WTC11 (cell line): ENCODE measurements around the gene PC. TPM values are rescaled to one million over a fixed set of nuclear protein-coding genes. Genes with fewer than 3 reads are reported as not detected.
A peak's percentile ranks its signal among the peaks of the same experiment; 100 is the strongest.

Source experiments
- ATAC-seq: fragments of 200-7000 bp; cut with Tn5 transposase; 2 replicates; pipeline ENCODE4 v1.10.0; 2021; ENCODE audit warnings: mild to moderate bottlenecking, moderate library complexity
- CTCF ChIA-PET: fragments of 300-600 bp; sonication (Branson Sonifier 250); formaldehyde crosslinking; loops from one replicate; lab custom pipeline; 2021; ENCODE audit warnings: antibody characterized with exemption; lab: Charles Lee
- POLR2A ChIA-PET: fragments of 350-600 bp; sonication (Branson Sonifier 250); formaldehyde crosslinking; loops from one replicate; lab custom pipeline; 2021; ENCODE audit warnings: antibody characterized with exemption; lab: Charles Lee
- DNase-seq: peaks from one replicate; pipeline ENCODE4 v3.0.0; 2021; ENCODE audit warnings: low spot score
- H3K27ac Mint-ChIP-seq: 2 replicates; pipeline ENCODE4 v1.8.0; 2021; ENCODE audit warnings: mixed read lengths
- H3K27me3 Mint-ChIP-seq: 2 replicates; pipeline ENCODE4 v1.8.0; 2021; ENCODE audit warnings: low read depth, mild to moderate bottlenecking, moderate library complexity, mixed read lengths
- H3K36me3 Mint-ChIP-seq: 2 replicates; pipeline ENCODE4 v1.8.0; 2021; ENCODE audit warnings: mixed read lengths
- H3K4me1 Mint-ChIP-seq: 2 replicates; pipeline ENCODE4 v1.8.0; 2022; ENCODE audit warnings: mixed read lengths
- H3K4me3 Mint-ChIP-seq: 2 replicates; pipeline ENCODE4 v1.8.0; 2021; ENCODE audit warnings: mild to moderate bottlenecking, moderate library complexity, mixed read lengths
- H3K9me3 Mint-ChIP-seq: 2 replicates; pipeline ENCODE4 v1.8.0; 2021; ENCODE audit warnings: mixed read lengths
- GABPB1 ChIP-seq: sonication (generic); formaldehyde crosslinking; IDR thresholded peaks from 2 replicates; pipeline ENCODE4 v1.8.1; 2023; ENCODE audit warnings: mild to moderate bottlenecking, missing genetic modification reagents
- JAZF1 ChIP-seq: fragments of 250-450 bp; sonication (Bioruptor Pico); IDR thresholded peaks from 2 replicates; pipeline ENCODE4 v1.9.0; 2021; ENCODE audit warnings: moderate library complexity, mild to moderate bottlenecking, inconsistent platforms
- KAT7 ChIP-seq: sonication (generic); formaldehyde crosslinking; IDR thresholded peaks from 2 replicates; pipeline ENCODE4 v1.8.1; 2023; ENCODE audit warnings: missing genetic modification reagents, mild to moderate bottlenecking, borderline replicate concordance
- SP1 ChIP-seq: sonication (generic); formaldehyde crosslinking; conservative IDR thresholded peaks from 2 replicates; pipeline ENCODE4 v1.8.1; 2022; ENCODE audit warnings: missing genetic modification reagents
- TEAD1 ChIP-seq: sonication (generic); formaldehyde crosslinking; IDR thresholded peaks from 2 replicates; pipeline ENCODE4 v1.8.0; 2022; ENCODE audit warnings: mild to moderate bottlenecking, missing genetic modification reagents
- ZNF263 ChIP-seq: sonication (generic); formaldehyde crosslinking; IDR thresholded peaks from 2 replicates; pipeline ENCODE4 v1.8.1; 2022; ENCODE audit warnings: low read depth, mild to moderate bottlenecking, moderate library complexity, missing genetic modification reagents
- ZNF423 ChIP-seq: fragments of 250-450 bp; sonication (Bioruptor Pico); IDR thresholded peaks from 2 replicates; pipeline ENCODE4 v2.1.2; 2022; ENCODE audit warnings: mild to moderate bottlenecking, moderate library complexity
- total RNA-seq: library from RNA; stranded (reverse); gene quantifications from 3 replicates; pipeline ENCODE4 v1.2.3, GENCODE V29; 2021
- TF ChIP-seq, protein P1 (sequence below): sonication (generic); formaldehyde crosslinking; IDR thresholded peaks from 2 replicates; pipeline ENCODE4 v1.8.0; 2022; ENCODE audit warnings: mild to moderate bottlenecking, missing genetic modification reagents
- TF ChIP-seq, protein P2 (sequence below): sonication (generic); formaldehyde crosslinking; IDR thresholded peaks from 2 replicates; pipeline ENCODE4 v1.8.1; 2022; ENCODE audit warnings: mild to moderate bottlenecking, missing genetic modification reagents, moderate library complexity, borderline replicate concordance
- TF ChIP-seq, protein P3 (sequence below): sonication (generic); formaldehyde crosslinking; IDR thresholded peaks from 2 replicates; pipeline ENCODE4 v1.8.0; 2023; ENCODE audit warnings: missing genetic modification reagents, mild to moderate bottlenecking, borderline replicate concordance
- TF ChIP-seq, protein P4 (sequence below): sonication (generic); formaldehyde crosslinking; conservative IDR thresholded peaks from 2 replicates; pipeline ENCODE4 v1.8.1; 2022; ENCODE audit warnings: mild to moderate bottlenecking, missing genetic modification reagents
- TF ChIP-seq, protein P5 (sequence below): fragments of 250-450 bp; sonication (Bioruptor Pico); IDR thresholded peaks from 2 replicates; pipeline ENCODE4 v1.9.0; 2021; ENCODE audit warnings: moderate library complexity, mild to moderate bottlenecking, inconsistent platforms, borderline replicate concordance
- TF ChIP-seq, protein P6 (sequence below): fragments of 200-600 bp; IDR thresholded peaks from 2 replicates; pipeline ENCODE4 v1.8.0; 2022; ENCODE audit warnings: antibody characterized with exemption

The PC gene
- total RNA-seq, 1 experiment from 2014 or later, result 27.2 TPM

DNA sequence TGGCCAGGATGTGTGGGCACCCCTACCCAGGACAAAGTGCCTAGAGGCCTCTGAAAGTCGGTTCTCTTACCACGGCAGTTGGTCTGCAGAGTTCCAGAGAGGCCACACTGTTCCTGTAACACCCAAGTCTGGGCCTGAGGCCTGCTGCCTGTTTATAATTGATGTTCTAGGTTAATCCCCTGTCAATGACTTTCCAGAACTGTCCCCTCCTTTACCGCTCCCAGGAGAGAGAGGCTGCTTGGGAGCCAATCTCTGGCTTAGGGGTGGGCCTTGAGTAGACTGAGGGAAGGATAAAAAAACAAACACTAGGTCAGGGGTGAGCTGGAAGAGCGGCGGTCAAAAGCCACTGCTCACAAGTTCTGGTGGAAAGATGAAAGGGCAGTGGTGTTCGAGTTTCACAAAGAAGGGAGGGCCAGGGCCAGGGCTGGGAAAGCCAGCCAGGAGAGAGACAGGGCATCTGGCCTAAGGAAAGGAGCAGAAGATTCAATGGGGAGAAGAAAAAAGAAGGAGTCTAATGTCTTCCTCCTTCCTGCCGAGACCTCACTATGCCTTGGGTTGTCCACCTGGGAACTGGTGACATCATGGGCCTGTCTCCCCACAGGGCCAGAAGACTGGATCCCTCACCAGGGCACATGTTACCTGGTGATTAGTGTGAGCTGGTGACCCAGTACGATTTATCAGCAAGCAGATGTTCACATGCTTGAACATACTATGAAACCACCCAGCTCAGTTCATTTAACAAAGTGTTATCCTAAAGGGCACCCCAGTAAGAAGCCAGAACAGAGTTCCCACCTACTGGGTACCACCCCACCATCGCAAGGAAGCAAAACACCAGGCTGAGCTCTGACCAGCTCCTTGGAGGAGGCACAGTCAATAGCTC is 50.2 kb downstream of the PC start:
- Mint-ChIP-seq H3K27ac (peak overlapping the region; percentile 42; the same call in 1 of the 2 replicates), H3K9me3 (no peaks in the 10 kb centered on the region), H3K27me3 (no peaks in the 10 kb centered on the region; the same call in 1 of the 2 replicates), H3K4me3 (no peak overlapping the region), H3K36me3 (no peaks in the 10 kb centered on the region), H3K4me1 (peaks cover 56% of the 10 kb centered on the region)
- no peak for ATAC-seq
- no peak for TF ChIP-seq KAT7 (CRISPR knock-in tag)
- TF ChIP-seq, protein P1, sequence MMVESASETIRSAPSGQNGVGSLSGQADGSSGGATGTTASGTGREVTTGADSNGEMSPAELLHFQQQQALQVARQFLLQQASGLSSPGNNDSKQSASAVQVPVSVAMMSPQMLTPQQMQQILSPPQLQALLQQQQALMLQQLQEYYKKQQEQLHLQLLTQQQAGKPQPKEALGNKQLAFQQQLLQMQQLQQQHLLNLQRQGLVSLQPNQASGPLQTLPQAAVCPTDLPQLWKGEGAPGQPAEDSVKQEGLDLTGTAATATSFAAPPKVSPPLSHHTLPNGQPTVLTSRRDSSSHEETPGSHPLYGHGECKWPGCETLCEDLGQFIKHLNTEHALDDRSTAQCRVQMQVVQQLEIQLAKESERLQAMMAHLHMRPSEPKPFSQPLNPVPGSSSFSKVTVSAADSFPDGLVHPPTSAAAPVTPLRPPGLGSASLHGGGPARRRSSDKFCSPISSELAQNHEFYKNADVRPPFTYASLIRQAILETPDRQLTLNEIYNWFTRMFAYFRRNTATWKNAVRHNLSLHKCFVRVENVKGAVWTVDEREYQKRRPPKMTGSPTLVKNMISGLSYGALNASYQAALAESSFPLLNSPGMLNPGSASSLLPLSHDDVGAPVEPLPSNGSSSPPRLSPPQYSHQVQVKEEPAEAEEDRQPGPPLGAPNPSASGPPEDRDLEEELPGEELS, result no peak
- TF ChIP-seq, protein P2, sequence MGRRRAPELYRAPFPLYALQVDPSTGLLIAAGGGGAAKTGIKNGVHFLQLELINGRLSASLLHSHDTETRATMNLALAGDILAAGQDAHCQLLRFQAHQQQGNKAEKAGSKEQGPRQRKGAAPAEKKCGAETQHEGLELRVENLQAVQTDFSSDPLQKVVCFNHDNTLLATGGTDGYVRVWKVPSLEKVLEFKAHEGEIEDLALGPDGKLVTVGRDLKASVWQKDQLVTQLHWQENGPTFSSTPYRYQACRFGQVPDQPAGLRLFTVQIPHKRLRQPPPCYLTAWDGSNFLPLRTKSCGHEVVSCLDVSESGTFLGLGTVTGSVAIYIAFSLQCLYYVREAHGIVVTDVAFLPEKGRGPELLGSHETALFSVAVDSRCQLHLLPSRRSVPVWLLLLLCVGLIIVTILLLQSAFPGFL, result no peak
- no peak for TF ChIP-seq GABPB1 (CRISPR knock-in tag)
- TF ChIP-seq, protein P3, sequence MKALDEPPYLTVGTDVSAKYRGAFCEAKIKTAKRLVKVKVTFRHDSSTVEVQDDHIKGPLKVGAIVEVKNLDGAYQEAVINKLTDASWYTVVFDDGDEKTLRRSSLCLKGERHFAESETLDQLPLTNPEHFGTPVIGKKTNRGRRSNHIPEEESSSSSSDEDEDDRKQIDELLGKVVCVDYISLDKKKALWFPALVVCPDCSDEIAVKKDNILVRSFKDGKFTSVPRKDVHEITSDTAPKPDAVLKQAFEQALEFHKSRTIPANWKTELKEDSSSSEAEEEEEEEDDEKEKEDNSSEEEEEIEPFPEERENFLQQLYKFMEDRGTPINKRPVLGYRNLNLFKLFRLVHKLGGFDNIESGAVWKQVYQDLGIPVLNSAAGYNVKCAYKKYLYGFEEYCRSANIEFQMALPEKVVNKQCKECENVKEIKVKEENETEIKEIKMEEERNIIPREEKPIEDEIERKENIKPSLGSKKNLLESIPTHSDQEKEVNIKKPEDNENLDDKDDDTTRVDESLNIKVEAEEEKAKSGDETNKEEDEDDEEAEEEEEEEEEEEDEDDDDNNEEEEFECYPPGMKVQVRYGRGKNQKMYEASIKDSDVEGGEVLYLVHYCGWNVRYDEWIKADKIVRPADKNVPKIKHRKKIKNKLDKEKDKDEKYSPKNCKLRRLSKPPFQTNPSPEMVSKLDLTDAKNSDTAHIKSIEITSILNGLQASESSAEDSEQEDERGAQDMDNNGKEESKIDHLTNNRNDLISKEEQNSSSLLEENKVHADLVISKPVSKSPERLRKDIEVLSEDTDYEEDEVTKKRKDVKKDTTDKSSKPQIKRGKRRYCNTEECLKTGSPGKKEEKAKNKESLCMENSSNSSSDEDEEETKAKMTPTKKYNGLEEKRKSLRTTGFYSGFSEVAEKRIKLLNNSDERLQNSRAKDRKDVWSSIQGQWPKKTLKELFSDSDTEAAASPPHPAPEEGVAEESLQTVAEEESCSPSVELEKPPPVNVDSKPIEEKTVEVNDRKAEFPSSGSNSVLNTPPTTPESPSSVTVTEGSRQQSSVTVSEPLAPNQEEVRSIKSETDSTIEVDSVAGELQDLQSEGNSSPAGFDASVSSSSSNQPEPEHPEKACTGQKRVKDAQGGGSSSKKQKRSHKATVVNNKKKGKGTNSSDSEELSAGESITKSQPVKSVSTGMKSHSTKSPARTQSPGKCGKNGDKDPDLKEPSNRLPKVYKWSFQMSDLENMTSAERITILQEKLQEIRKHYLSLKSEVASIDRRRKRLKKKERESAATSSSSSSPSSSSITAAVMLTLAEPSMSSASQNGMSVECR (CRISPR knock-in tag), result no peak
- TF ChIP-seq, protein P4, sequence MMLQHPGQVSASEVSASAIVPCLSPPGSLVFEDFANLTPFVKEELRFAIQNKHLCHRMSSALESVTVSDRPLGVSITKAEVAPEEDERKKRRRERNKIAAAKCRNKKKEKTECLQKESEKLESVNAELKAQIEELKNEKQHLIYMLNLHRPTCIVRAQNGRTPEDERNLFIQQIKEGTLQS (CRISPR knock-in tag), result no peak
- TF ChIP-seq, protein P5, sequence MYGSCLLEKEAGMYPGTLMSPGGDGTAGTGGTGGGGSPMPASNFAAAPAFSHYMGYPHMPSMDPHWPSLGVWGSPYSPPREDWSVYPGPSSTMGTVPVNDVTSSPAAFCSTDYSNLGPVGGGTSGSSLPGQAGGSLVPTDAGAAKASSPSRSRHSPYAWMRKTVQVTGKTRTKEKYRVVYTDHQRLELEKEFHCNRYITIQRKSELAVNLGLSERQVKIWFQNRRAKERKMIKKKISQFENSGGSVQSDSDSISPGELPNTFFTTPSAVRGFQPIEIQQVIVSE (CRISPR knock-in tag), result no peak
- no peak for TF ChIP-seq JAZF1 (CRISPR knock-in tag)
- no peak for TF ChIP-seq SP1
- TF ChIP-seq ZNF423 (CRISPR knock-in tag), result no peak
- TF ChIP-seq TEAD1, result no peak
- TF ChIP-seq, protein P6, sequence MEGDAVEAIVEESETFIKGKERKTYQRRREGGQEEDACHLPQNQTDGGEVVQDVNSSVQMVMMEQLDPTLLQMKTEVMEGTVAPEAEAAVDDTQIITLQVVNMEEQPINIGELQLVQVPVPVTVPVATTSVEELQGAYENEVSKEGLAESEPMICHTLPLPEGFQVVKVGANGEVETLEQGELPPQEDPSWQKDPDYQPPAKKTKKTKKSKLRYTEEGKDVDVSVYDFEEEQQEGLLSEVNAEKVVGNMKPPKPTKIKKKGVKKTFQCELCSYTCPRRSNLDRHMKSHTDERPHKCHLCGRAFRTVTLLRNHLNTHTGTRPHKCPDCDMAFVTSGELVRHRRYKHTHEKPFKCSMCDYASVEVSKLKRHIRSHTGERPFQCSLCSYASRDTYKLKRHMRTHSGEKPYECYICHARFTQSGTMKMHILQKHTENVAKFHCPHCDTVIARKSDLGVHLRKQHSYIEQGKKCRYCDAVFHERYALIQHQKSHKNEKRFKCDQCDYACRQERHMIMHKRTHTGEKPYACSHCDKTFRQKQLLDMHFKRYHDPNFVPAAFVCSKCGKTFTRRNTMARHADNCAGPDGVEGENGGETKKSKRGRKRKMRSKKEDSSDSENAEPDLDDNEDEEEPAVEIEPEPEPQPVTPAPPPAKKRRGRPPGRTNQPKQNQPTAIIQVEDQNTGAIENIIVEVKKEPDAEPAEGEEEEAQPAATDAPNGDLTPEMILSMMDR, result no peak
- TF ChIP-seq ZNF263 (CRISPR knock-in tag), result no peak
- no peak for DNase-seq
- ChIA-PET POLR2A (no interaction called here), CTCF (interaction anchor here (0.5 to 1.7 kb wide), 2 partner anchors 114 to 685 kb away, joined by 5 read pairs; no protein-coding TSS in a partner anchor)
